Measurements from ENCODE around the gene SLC2A10.
A peak's percentile ranks its signal among the peaks of the same experiment; 100 is the strongest.

The SLC2A10 gene

DNA sequence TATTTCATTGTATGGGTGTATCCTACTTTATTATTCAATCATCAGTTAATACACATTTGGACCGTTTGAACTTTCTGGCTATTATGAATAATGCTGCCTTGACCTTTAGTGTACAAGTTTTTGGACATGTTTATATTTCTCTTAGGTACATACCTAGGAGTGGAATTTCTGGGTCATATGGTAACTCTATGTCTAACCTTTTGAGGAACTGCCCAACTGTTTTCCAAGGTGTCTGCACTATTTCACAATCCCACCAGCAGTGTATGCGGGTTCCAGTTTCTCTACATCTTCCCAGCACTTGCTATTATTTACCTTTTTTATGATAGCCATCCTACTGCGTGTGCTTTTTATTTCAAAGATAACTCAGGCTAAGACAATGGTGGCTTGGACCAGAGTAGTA is 43.8 kb upstream of the SLC2A10 start:
- no peaks in the 10 kb centered on the region for H3K27me3 ChIP-seq (ENCODE audit: insufficient read depth, poor library complexity, severe bottlenecking)
- DNase-seq (ENCODE audit: low spot score) (no peak), ATAC-seq (ENCODE audit: low read depth) (no peak)
- H3K4me3 ChIP-seq (ENCODE audit: severe bottlenecking), result no peak overlapping the region
- no peak overlapping the region for H3K27ac ChIP-seq (ENCODE audit: poor library complexity, severe bottlenecking)
- H3K9me3 ChIP-seq (ENCODE audit: severe bottlenecking), result peaks cover 3% of the 10 kb centered on the region
- no peaks in the 10 kb centered on the region for H3K36me3 ChIP-seq (ENCODE audit: low read depth)
- peaks cover 5% of the 10 kb centered on the region for H3K4me1 ChIP-seq (ENCODE audit: insufficient read depth, poor library complexity, severe bottlenecking)
- TF ChIP-seq, protein P1, sequence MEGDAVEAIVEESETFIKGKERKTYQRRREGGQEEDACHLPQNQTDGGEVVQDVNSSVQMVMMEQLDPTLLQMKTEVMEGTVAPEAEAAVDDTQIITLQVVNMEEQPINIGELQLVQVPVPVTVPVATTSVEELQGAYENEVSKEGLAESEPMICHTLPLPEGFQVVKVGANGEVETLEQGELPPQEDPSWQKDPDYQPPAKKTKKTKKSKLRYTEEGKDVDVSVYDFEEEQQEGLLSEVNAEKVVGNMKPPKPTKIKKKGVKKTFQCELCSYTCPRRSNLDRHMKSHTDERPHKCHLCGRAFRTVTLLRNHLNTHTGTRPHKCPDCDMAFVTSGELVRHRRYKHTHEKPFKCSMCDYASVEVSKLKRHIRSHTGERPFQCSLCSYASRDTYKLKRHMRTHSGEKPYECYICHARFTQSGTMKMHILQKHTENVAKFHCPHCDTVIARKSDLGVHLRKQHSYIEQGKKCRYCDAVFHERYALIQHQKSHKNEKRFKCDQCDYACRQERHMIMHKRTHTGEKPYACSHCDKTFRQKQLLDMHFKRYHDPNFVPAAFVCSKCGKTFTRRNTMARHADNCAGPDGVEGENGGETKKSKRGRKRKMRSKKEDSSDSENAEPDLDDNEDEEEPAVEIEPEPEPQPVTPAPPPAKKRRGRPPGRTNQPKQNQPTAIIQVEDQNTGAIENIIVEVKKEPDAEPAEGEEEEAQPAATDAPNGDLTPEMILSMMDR (IDR thresholded peaks at IDR 0.05; ENCODE audit: poor library complexity, severe bottlenecking), result no peak

- no peaks in the 10 kb centered on the region for H3K27me3 ChIP-seq (ENCODE audit: insufficient read depth, poor library complexity, severe bottlenecking)
- ATAC-seq (ENCODE audit: low read depth) (no peak), DNase-seq (ENCODE audit: low spot score) (no peak)
- H3K4me1 ChIP-seq (ENCODE audit: insufficient read depth, poor library complexity, severe bottlenecking), result peaks cover 5% of the 10 kb centered on the region
- H3K27ac ChIP-seq (ENCODE audit: poor library complexity, severe bottlenecking), result no peak overlapping the region
- TF ChIP-seq, protein P1 (IDR thresholded peaks at IDR 0.05; ENCODE audit: poor library complexity, severe bottlenecking), result no peak
- no peaks in the 10 kb centered on the region for H3K36me3 ChIP-seq (ENCODE audit: low read depth)
- no peaks in the 10 kb centered on the region for H3K9me3 ChIP-seq (ENCODE audit: severe bottlenecking)
- H3K4me3 ChIP-seq (ENCODE audit: severe bottlenecking), result no peak overlapping the region
Measured at GRCh38 chr20:46666306-46666705, 43.1 kb upstream of the SLC2A10 start.

DNA sequence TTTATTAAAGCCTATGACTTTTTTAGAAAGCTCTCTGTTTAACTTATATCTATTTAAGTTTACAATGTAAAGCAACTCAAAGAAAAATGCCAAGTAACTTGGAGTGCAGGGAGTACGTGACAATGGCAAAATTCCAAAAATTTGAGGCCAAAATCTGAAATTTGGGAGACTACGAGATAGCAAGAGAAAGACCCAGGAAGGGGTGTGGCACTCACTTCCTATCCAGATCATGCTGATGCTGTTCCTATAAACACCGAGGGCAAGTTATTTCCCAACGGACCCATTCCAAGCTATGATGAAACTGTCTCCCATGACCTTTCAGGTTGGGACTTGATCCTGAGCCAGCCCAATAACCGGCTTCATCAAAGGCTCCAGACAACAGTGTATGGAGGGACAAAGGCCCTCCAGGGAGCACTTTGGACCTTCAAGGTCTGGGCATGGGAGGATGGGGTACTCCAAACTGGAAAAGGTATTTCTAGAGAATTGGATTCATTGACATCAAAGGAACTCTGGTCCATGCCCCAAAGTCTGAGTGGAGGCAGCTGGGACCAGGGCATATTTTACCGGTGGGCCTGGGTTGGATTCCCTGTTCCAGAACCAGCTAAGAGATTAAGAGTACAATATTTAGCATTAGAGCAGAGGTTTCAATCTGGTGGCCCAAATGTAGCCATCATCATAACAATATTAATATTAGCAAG is 42.5 kb upstream of the SLC2A10 start:
- H3K27ac ChIP-seq (ENCODE audit: poor library complexity, severe bottlenecking), result no peak overlapping the region
- H3K36me3 ChIP-seq (ENCODE audit: low read depth), result no peaks in the 10 kb centered on the region
- no peak overlapping the region for H3K4me3 ChIP-seq (ENCODE audit: severe bottlenecking)
- DNase-seq (ENCODE audit: low spot score) (no peak), ATAC-seq (ENCODE audit: low read depth) (peak; percentile 87)
- no peaks in the 10 kb centered on the region for H3K9me3 ChIP-seq (ENCODE audit: severe bottlenecking)
- TF ChIP-seq, protein P1 (IDR thresholded peaks at IDR 0.05; ENCODE audit: poor library complexity, severe bottlenecking), result no peak
- peaks cover 5% of the 10 kb centered on the region for H3K4me1 ChIP-seq (ENCODE audit: insufficient read depth, poor library complexity, severe bottlenecking)
- no peaks in the 10 kb centered on the region for H3K27me3 ChIP-seq (ENCODE audit: insufficient read depth, poor library complexity, severe bottlenecking)

- ATAC-seq (ENCODE audit: low read depth), result no peak
- H3K27ac ChIP-seq (ENCODE audit: poor library complexity, severe bottlenecking), result no peak overlapping the region
Measured at GRCh38 chr20:46670228-46670584, 39.2 kb upstream of the SLC2A10 start.

More at GRCh38 chr20:46670228-46670584, 39.2 kb upstream of the SLC2A10 start:
- no peaks in the 10 kb centered on the region for H3K36me3 ChIP-seq (ENCODE audit: low read depth)
- no peak for DNase-seq (ENCODE audit: low spot score)
- H3K27me3 ChIP-seq (ENCODE audit: insufficient read depth, poor library complexity, severe bottlenecking), result no peaks in the 10 kb centered on the region
- no peaks in the 10 kb centered on the region for H3K9me3 ChIP-seq (ENCODE audit: severe bottlenecking)
- peaks cover 5% of the 10 kb centered on the region for H3K4me1 ChIP-seq (ENCODE audit: insufficient read depth, poor library complexity, severe bottlenecking)
- H3K4me3 ChIP-seq (ENCODE audit: severe bottlenecking), result no peak overlapping the region
- TF ChIP-seq, protein P1 (IDR thresholded peaks at IDR 0.05; ENCODE audit: poor library complexity, severe bottlenecking), result no peak
